Activated CD8-positive, alpha-beta memory T cell treated with anti-CD3 and anti-CD28 coated beads for 48 hours (primary cell): ENCODE results near the gene MMP24.
A peak's percentile ranks its signal among the peaks of the same experiment; 100 is the strongest.

ENCODE experiments used
- DNase-seq, 3 experiments: peaks; one replicate each; pipeline ENCODE4 v3.0.0-alpha.2; 2020; ENCODE audit warnings: low read depth in 2 of 3, low spot score in 2 of 3

Gene MMP24

DNA sequence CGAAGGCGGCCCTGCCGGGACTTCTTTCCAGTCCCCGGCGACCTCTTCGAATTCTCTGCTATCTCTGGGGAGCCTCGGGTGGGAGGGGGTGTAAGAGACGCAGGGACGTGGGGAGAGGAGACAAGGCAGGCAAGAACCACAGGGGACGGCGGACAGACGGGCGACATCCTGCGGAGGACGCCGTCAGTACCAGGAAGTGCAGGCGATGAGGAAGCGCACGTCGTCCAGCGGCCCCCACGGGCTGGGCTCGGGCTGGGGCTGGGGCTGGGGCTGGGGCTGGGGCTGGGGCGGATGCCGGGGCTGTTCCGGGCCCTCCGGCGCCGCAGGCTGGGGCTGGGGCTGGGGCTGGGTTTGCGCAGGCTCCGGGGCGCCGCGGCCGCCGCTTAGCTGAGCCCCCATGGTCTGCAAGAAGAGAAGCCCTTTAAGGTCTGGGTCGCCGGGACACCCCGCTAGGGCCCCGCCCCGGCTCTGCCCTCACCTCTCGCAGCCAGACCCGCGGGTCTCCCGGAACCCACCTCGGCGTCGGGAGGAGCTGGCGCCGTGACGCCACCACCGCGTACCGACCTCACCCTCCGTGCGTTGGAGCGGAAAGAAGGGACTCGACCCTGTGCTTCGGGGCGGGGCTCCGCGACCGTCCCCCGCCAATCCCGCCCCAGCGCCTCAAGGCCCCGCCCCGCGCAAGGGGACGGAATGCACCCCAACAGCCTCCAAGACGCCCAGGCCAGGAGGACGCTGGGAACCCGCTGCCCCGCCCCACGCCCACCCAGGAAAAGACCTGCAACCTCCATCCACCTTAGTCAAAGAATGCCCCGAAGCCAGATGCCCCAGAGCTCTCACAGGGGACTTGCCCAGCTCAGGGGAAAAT is 51.3 kb downstream of the MMP24 start, which contains the start of gene MMP24OS:
Gene MMP24OS (minus strand): TSS at position 592 of the 865 bp plus-strand sequence. CDS start 193 bp downstream, at position 399.
- peak; percentile 77 to 83 (median 82) for DNase-seq

DNA sequence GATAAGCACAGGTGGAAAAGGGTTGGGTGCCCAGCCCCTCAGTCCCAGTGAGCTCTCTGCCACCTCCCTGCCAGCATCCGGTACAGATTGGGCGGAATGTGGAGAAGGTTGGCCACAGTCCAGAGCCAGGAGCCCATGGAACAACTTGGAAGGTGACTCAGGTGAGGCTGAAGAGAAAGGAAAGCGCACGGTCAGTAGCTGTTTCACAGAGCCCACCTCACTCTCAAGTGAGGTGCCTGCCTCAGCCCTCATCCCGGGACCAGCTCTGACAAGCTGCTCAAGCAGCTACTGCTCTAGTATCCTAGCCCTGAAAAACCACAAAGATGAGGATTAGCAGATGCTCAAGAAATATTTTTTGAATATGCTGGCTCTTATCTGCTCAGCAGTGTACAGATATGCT is 52.5 kb downstream of the MMP24 start:
- no peak for DNase-seq

DNA sequence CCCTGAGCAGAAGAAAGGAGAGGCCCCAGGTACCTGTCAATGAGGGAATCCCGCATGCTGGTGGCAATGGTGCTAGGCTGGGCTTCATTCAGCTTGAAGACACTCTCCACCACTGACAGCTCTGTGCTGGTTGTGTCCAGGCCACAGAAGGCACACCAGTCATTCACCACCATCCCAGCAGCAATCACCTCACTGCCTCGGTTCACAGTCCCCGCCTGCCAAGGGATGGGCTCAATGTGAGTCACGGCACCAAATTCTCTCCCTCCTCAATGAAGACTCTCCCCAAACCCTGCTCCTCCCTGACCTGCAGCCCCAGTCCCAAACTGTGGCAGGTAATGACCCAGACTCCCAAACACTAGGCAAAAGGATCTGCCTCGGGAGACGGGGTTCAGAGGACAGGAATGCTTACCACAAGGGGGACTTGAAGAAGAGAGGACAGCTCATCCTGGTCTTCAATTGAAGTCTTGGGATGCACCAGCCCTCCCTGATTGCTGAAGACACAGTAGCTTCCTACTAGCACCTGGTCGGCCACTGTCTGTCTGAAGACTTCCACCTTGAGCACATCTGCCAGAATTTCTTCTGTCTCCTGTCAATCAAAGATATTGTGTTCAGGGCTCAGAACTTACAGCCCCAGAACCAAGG is 53.2 kb downstream of the MMP24 start:
- no peak for DNase-seq

DNA sequence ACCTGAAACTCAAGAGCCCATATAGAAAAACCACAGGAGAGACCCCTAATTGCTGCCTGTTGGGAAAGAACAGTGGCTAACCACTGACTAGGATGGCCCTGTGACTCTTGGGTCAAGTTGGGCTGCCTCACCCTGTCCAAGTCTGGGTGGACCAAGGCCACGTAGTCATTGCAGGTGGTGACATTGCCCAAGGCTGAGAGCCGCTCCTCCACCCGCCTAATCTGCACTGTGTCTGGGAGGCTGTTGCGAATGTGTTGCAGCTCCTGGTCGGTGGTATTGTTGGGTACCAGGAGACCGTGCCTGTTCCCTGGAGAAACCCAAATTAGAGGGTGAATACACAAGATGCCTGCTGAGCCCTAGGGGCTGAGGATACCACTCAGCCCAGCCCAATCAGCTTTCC is 54.0 kb downstream of the MMP24 start:
- DNase-seq: no peak

DNA sequence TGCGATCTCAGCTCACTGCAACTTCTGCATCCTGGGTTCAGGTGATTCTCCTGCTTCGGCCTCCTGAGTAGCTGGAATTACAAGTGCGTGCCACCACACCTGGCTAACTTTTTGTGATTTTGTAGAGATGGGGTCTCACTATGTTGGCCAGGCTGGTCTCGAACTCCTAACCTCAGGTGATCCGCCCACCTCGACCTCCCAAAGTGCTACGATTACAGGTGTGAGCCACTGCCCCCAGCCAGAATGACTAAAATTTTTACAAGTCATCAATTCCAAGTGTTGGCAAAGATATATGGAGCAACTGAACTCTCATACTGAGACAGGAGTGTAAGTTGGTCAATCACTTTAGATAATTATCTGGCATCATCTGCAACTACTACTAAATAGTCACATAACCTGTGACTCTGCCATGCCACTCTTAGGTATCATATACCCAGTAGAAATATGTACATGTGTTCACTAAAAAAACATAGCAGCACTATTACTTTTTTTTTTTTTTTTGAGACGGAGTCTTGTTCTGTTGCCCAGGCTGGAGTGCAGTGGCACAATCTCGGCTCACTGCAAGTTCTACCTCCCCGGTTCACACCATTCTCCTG is 55.1 kb downstream of the MMP24 start:
- no peak for DNase-seq

DNA sequence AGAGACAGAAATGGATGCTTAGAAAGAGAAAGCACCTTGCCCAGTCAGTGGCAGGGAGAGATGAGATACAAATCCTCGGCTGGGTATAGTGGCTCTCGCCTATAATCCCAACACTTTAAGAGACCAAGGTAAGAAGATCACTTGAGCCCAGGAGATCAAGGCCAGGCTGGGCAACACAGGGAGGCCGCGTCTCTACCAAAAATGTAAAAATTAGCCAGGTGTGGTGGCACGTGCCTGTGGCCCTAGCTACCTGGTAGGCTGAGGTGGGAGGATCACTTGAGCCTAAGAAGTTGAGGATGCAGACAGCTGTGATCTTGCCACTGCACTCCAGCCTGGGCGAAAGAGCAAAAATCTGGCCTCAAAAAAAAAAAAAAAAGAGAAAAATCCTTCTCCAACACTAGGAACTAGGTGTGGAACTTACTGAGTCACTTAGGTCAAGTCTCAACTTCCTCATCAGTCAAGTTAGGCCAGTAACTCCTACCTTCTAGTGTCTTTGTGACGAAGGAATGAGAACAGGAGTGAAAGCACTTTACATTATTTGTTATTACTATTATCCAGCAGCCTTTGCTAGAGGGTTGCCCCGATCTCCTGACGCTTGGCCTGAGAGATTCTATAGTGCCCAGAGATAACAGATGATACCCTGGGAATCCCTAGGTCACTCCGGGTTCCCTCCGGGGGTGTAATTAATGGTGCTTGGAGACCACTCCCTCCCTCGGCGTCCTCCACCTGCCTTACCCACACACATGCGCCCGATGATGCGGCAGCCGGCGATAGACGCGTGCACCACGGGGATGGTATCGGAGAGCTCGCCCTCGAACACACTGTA is 57.2 kb downstream of the MMP24 start:
- no peak for DNase-seq

DNA sequence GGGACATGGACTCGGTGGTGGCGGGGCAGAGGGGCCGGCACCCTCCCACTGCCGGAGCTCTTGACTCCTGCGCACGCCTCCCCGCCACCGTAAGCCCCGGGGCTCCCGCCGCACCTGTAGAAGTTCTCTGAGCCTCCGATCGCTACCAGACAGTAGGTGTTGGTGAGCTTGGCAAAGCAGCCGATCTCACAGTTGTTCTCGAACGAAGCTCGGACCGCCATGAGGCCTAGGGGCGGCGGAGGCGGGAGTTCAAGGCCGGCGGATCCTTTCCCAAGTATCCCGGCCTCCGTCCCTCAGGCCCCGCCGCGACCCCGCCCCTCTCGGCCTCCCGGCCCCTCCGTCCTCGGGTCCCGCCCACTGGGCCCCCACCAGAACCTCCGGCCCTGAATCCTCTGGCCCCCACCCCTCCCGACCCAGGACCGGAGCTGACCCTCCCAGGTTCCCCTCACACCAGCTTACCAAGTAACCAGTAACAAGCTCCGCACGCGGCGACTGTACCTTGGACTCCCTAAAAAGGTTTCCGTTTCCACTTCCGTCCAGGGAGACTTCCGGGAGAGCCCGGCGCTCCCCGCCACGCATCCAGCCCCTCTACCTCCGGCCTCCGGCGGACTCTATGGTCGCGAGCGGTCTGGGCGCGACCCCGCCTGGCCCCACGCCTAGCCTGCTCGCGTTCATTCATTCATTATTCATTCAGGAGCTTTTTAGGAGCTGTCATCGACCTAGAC is 57.9 kb downstream of the MMP24 start, which contains the start of gene EIF6:
Gene EIF6 (minus strand): TSS at position 506 of the 725 bp plus-strand sequence. CDS start 285 bp downstream, at position 221.
- peak; percentile 61 to 66 (median 62) for DNase-seq

DNA sequence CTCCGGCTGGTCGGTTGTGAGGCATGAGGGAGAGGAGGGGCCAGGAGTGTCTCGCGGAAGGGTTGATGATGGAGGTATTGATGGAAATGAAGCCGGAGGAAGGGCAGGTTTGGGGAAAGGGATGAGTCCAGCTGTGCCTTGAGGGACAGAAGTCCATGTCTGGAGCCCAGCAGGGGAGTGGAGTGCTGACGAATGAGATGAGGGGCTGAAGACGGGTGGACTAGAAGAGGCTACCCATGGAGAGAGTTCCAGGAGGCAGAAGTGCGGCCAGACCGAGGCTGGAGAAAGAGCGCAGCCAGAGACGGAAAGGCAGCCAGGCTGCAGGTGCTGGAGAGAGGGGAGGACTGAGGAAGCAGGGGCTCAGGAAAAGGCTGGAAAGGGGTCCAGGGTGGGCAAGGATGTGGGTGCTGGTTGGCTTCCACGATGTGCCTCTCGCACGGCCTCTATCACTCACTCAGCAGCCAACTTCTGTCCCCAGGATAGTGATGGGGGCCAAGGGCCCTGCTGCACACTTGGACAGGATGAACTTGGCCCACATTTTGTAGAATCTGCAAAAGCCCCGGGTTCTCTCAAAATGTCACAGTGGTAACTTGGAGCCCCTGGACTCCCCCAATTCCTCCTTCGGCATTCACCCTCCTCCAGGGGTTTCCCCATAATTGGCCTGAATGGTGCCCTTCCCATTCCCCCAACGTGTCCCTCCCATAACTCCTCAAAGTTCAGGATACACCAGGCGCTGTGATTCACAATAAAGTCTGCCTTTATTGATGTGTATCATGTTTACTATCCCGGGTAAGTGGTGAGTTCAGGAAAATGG is 58.7 kb downstream of the MMP24 start:
- no peak for DNase-seq

DNA sequence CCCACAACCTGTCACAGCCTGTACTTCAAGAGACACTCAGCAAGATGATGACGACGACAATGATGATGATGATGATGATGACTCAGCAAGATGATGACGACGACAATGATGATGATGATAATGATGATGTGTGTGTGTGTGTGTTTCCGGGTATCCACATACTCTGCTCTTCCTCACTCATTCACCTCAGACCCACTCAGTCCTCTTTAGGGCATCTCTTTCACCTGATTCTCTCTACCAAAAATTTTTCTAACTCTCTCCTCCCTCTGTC is 59.3 kb downstream of the MMP24 start:
- no peak for DNase-seq

DNA sequence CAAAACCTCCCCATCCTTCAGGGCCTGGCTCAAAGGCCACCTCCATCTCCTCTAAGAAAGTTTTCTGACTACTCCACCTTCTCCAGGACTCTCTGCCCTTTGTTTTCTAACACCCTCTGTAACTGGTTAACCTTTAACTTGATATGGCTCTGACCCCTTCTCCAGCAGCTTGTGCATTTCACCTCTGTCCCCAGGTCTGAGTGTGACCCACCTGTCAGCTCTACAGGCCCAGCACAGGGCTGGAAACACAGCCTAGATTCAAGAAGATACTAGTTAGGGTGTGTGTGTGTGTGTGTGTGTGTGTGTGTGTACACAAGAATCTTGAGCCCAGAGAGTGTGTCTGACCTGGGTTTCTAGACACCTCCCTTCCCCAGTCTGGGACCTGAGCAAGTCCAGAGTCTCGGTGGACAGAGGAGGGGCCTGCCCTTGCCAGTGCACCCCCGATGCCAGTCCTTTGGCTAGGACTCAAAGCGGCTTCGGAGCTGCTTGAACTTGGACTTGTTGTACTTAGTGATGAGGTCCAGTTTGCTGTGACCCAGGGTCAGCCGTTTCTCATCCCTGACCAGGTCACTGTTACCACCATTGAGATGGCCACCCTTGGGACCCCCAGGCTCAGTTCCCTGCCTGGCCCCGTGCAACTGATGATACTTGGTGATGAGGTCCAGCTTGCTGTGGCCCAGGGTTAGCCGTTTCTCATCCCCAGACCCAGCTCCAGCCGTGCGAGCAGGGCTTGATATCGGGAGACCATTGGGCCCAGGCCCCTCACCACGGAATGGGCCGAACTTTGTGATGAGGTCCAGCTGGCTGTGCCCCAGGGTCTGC is 59.8 kb downstream of the MMP24 start:
- no peak for DNase-seq

DNA sequence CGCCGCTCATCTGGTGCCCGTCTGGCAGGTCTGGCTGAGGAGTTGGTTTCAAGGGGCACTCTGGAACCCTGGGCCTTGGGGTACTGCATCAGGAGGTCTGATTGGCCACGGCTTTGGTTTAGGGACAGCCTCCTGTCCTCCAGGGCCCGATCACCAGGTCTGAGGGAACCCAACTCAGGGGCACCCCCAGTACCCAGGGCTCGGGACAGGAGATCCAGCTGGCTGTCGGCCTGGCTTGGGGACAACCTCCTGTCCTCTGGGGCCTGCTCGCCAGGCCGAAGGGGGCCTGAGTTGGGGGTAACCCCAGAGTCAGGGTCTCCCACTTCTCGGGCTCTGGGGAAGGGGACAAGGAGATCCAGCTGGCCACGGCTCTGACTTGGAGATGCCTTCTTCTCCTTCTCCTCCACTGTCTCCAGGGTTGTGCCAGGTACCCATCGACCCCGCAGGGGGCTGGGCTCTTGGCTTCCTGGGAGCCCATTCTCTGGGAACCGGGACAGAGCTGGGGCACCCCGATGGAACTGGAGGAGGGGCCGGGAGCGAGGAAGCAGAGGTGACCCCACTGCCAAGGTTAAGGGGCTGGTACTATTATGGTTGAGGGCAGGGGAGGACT is 60.5 kb downstream of the MMP24 start:
- DNase-seq: no peak

DNA sequence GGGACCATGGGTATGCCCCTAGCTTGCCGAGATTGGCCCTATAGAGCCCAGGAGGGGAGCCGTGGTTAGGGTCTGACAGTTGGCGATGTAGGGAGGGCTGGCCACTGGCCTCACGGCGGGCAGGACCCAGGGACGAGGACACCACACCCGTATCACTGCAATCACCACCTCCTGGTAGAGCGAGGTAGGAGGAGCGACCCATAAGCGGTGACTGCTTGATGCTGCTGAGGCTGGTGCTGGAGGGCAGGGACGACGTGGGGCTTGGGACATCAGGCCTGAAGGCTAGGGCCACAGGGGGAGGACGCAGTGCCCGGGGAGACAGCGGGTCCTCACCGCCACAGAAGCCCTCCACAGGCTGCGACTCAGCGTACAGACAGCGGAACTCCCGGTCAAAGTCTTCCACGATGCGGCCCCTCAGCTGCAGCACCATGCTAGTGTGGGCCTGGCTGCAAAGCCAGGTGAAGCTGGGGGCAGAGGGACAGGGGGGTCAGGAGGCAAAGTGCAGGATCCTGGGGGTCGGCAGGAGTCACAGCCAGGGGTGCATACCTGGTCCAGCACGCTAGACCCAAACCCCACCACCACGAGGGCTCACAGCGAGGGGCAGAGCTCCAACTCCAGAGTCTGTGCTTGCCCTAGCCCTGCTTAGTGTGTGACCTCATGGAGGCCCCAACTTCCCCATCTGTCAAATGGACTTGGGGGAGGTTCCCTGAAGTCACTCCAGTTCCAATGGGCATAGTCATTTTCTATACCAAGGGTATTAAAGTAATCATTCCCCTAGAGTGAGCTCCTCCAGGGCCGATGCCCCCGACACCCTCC is 61.2 kb downstream of the MMP24 start:
- no peak for DNase-seq

DNA sequence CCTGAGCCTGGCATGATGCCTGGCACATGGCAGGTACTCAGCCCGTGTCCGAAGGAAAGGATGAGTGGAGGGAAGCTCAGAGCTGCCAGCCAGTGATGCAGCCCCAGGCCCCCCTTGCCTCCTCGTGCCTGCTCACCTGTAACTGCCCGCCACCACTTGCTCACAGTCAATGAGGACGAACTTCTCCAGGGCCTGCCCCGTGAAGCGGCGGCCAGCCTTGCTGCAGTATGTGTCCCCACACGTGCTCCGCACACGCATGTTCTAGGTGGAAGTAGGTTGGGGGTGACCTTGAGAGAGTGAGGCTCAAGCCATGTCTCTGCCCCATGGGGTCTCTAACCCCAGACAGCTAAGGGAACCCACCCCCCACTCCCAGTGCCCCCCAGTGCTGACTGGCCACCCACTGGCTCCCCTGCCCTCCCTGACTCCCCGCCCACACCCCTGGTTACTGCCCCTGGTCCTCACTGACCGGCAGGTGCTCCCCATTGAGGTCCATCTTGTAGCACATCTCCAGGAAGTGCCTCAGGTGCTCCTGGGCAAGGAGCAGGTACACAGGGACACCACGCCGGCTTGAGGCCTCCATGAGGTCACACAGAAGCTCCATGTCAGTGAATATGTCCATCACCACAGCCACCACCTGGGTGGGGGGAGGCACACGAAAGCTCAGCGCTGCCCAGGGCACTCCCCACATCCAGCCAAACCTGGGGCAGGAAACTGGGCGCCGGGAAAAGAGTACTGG is 62.0 kb downstream of the MMP24 start:
- DNase-seq: no peak

DNA sequence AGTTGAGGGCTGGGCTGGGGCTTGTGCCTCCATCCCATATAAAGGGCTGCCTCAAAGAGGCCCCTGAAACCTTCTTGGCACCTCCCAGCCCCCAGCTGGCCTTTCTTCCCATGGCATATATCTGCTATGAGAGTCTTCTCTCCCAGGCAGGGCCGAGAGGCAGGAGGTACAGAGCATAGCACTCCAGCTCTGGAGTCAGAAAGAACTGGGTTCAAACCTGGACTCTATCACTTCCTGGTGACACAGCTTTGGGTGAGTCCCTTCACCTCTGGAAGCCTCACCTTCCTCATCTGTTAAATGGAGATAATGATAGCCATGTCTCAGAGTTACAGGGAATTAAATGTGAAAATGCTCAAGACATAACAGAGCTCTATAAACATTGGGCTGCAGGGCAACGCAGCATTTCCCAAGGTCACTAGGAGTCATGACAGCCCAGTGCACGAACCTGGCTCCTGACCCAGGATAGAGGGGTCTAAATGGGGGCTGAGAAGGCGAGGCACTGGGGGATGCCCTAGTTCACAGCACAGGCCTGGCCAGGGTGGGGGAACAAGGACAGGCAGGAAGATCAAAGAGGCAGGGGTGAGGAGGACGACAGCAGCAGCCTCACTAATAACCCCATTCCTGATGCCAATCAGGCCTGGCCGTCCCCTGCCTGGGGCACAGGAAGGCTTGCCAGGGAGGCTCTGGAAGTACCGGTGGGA is 63.8 kb downstream of the MMP24 start:
- no peak for DNase-seq

DNA sequence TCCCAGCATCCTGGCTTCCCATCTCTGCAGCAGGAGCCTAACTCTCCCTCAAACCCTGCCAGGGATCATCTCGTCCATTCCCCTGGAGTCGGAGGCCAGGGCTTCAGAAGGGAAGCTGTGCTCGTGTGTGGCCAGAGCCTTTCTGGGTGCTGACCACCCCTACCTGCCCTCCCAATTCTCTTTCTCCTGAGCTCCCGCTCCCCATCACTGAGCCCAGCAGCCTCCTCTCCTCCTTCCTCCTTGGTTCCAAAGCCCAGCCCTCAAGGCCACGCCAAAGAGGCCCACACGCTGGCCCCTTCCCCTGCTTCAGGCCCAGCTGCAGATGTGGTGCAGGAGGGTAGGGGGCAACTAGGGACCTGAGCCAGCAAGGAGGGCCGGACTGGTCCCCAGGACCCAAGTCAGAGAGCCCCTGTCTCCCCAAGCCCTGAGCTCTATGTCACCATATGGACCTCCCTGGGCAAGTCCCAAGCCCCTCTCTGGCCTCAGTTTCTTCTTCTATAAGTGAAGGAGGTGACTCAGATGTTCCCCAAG is 64.5 kb downstream of the MMP24 start:
- no peak for DNase-seq
